B cell (primary cell): ENCODE measurements around the gene PCK2. TPM values are rescaled to one million over a fixed set of nuclear protein-coding genes. Genes with fewer than 3 reads are reported as not detected.

Experiments
- ATAC-seq: fragments of 200-7000 bp; cut with Tn5 transposase; one replicate; pipeline ENCODE4 v1.10.0; 2021; ENCODE audit warnings: low read depth, mild to moderate bottlenecking, moderate number of reproducible peaks, moderate library complexity
- CTCF ChIA-PET: fragments of 350-600 bp; sonication (Branson Sonifier 250); formaldehyde crosslinking; loops from one replicate; lab custom pipeline; 2021; ENCODE audit warnings: antibody characterized with exemption, inconsistent platforms; lab: Charles Lee
- POLR2A ChIA-PET: fragments of 350-600 bp; sonication (Branson Sonifier 250); formaldehyde crosslinking; loops from one replicate; lab custom pipeline; 2021; ENCODE audit warnings: antibody characterized with exemption; lab: Charles Lee
- DNase-seq: peaks from one replicate; pipeline ENCODE4 v3.0.0; 2013
- H2AFZ ChIP-seq: 2 replicates; pipeline ENCODE4 v1.6.1; 2012; ENCODE audit warnings: mild to moderate bottlenecking, low read depth, low read length; ENCODE audit not compliant: insufficient read depth, poor library complexity, severe bottlenecking
- H3K27ac ChIP-seq, 2 donors: 1 replicate in 1 of 2; 2 replicates in 1 of 2; pipeline ENCODE4 v1.5.1; 2012 to 2013; ENCODE audit warnings: low read length in 2 of 2, mild to moderate bottlenecking in 2 of 2, moderate library complexity in 1 of 2
- H3K27me3 ChIP-seq, 4 experiments: fragments of 200-600 bp in 1 of 4; sonication (generic) in 1 of 4; replicated peaks in 1 of 4; 1 replicate in 2 of 4; 2 replicates in 2 of 4; pipeline versions ENCODE4 v1.6.1 to v1.7.0; 2013 to 2016; ENCODE audit warnings: low read length in 3 of 4, mild to moderate bottlenecking in 2 of 4, mixed read lengths in 1 of 4, moderate library complexity in 1 of 4; ENCODE audit not compliant: insufficient read depth in 4 of 4, control insufficient read depth in 3 of 4; ENCODE audit errors: control extremely low read depth in 1 of 4
- H3K36me3 ChIP-seq, 2 experiments: replicated peaks in 1 of 2; 1 replicate in 1 of 2; 2 replicates in 1 of 2; pipeline versions ENCODE4 v1.6.1 to v1.7.1; 2013; ENCODE audit warnings: low read length in 1 of 2; ENCODE audit not compliant: insufficient read depth in 2 of 2, control insufficient read depth in 1 of 2; ENCODE audit errors: control extremely low read depth in 1 of 2, extremely low read depth in 1 of 2
- H3K4me1 ChIP-seq, 2 donors: fragments of 200-600 bp in 1 of 2; sonication (generic) in 1 of 2; 1 replicate in 1 of 2; 2 replicates in 1 of 2; pipeline versions ENCODE4 v1.5.1 to v1.6.1; 2013 to 2017; ENCODE audit warnings: low read length in 2 of 2; ENCODE audit not compliant: control insufficient read depth in 2 of 2, insufficient read depth in 2 of 2
- H3K4me2 ChIP-seq: replicated peaks from 2 replicates; pipeline ENCODE3; 2012; ENCODE audit warnings: mild to moderate bottlenecking, low read depth, low read length; ENCODE audit not compliant: poor library complexity, severe bottlenecking
- H3K4me3 ChIP-seq, 5 experiments: fragments of 200-600 bp in 1 of 5; sonication (generic) in 1 of 5; 1 replicate in 3 of 5; 2 replicates in 2 of 5; pipeline versions ENCODE4 v1.5.1 to v1.7.0; 2011 to 2016; ENCODE audit warnings: low read length in 4 of 5, mild to moderate bottlenecking in 4 of 5, low read depth in 2 of 5, control low read depth in 1 of 5, moderate library complexity in 1 of 5; ENCODE audit not compliant: insufficient read depth in 1 of 5; ENCODE audit errors: control extremely low read depth in 1 of 5, extremely low read depth in 1 of 5
- H3K79me2 ChIP-seq: fragments of 200-600 bp; sonication (generic); one replicate; pipeline ENCODE4 v1.6.0; 2016; ENCODE audit warnings: low read length; ENCODE audit not compliant: control insufficient read depth, insufficient read depth
- H3K9ac ChIP-seq: fragments of 200-600 bp; sonication (generic); 2 replicates; pipeline ENCODE4 v1.6.1; 2017; ENCODE audit warnings: mild to moderate bottlenecking, low read length, moderate library complexity
- H3K9me3 ChIP-seq, 3 donors: one replicate each; pipeline versions ENCODE4 v1.6.1 to v1.7.1; 2013; ENCODE audit warnings: low read length in 2 of 3; ENCODE audit not compliant: control insufficient read depth in 2 of 3, insufficient read depth in 1 of 3; ENCODE audit errors: control extremely low read depth in 1 of 3
- H4K20me1 ChIP-seq: 2 replicates; pipeline ENCODE4 v1.6.0; 2012; ENCODE audit warnings: mild to moderate bottlenecking, low read length; ENCODE audit not compliant: insufficient read depth, control insufficient read depth, poor library complexity, severe bottlenecking
- H3K27ac Mint-ChIP-seq: one replicate; pipeline ENCODE4 v1.8.0; 2021; ENCODE audit warnings: mixed read lengths
- H3K27me3 Mint-ChIP-seq: one replicate; pipeline ENCODE4 v1.8.0; 2021; ENCODE audit warnings: mixed read lengths
- H3K4me1 Mint-ChIP-seq: one replicate; pipeline ENCODE4 v1.8.0; 2021; ENCODE audit warnings: mixed read lengths
- H3K4me3 Mint-ChIP-seq: one replicate; pipeline ENCODE4 v1.8.0; 2021; ENCODE audit warnings: mixed read lengths
- H3K9me3 Mint-ChIP-seq: one replicate; pipeline ENCODE4 v1.8.0; 2022; ENCODE audit warnings: mixed read lengths; ENCODE audit not compliant: insufficient read depth
- CTCF ChIP-seq: fragments of 200-600 bp; IDR thresholded peaks from one replicate; pipeline ENCODE4 v1.8.0; 2022; ENCODE audit warnings: antibody characterized with exemption, mild to moderate bottlenecking
- EZH2 ChIP-seq: IDR thresholded peaks from 2 replicates; pipeline ENCODE4 v1.6.1; 2012; ENCODE audit warnings: borderline replicate concordance, low read depth, mild to moderate bottlenecking, moderate library complexity, low read length; ENCODE audit not compliant: insufficient read depth, poor library complexity, severe bottlenecking
- WGBS: methylation state at CpG from one replicate; pipeline ENCODE4 v1.1.5; 2013; ENCODE audit warnings: missing lambda C conversion rate; ENCODE audit not compliant: insufficient coverage; 5-methylcytosine and 5-hydroxymethylcytosine counted together
- intact Hi-C: fragments of 100-400 bp; cut with micrococcal nuclease; formaldehyde crosslinking; loops from one replicate; pipeline ENCODE4 v1.10.0; 2022
- polyA plus RNA-seq: library from polyadenylated mRNA; depleted of rRNA; stranded (reverse); fragments of >200 nt; gene quantifications from 2 replicates; pipeline ENCODE4 v1.2.3, GENCODE V29; 2012
- total RNA-seq, 2 donors: library from RNA; stranded (reverse); fragments of 120-200 nt in 1 of 2; gene quantifications; 1 replicate in 1 of 2; 2 replicates in 1 of 2; pipeline versions ENCODE4 v1.2.3 to v1.2.4, GENCODE V29; 2013 to 2022

The PCK2 gene
- total and polyA plus RNA-seq, 2 donors (not counting 1 experiment from before 2014, with no cell fraction given): 40.4 to 58.4 TPM

DNA sequence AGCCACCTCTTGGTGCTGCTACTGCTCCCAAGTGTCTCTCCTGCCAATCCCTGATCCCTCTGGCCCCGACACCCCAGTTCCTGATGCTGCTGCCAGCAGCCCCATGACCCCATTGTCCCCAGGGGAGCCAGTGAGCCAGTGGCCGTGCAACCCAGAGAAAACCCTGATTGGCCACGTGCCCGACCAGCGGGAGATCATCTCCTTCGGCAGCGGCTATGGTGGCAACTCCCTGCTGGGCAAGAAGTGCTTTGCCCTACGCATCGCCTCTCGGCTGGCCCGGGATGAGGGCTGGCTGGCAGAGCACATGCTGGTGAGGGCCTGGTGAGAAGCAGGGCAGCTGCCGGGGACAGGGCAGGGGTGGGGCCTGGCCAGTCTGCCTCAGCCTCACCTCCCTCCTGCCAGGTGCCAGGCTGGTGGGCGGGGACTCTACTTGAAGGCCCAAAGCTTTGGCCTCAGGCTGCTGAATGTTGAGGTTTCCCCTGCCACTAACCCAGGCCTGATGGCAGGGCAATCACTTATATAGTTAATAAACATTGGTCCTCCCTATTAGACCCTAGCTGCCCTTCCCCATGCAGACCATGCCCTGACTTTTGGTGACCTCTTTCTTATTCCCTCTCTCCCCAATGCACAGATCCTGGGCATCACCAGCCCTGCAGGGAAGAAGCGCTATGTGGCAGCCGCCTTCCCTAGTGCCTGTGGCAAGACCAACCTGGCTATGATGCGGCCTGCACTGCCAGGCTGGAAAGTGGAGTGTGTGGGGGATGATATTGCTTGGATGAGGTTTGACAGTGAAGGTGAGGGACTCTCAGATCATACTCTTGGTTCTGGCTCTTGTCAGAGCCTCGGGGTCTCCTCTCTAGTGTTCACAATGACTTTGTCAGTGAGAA lies 5.1 kb downstream of the PCK2 start:
- Mint-ChIP-seq H3K27ac (no peak overlapping the region), H3K27me3 (no peaks in the 10 kb centered on the region), H3K4me1 (peaks cover 18% of the 10 kb centered on the region), H3K4me3 (no peak overlapping the region), H3K9me3 (no peaks in the 10 kb centered on the region)
- H4K20me1 ChIP-seq: peaks cover 7% of the 10 kb centered on the region
- no peak overlapping the region for H2AFZ ChIP-seq
- no peak for ATAC-seq
- H3K4me1 ChIP-seq: peaks cover 5 to 19% of the 10 kb centered on the region in 2 donors
- no peak for TF ChIP-seq EZH2
- no peak for TF ChIP-seq CTCF
- ChIA-PET CTCF (interaction anchor here (1.4 to 12.1 kb wide), 3 partner anchors 6 to 9 kb away, joined by 5 to 292 read pairs (median 292); partner anchors contain the start of gene PCK2), POLR2A (no interaction called here)
- no peak overlapping the region for H3K9ac ChIP-seq
- DNase-seq: no peak
- H3K27me3 ChIP-seq: no peaks in the 10 kb centered on the region
- H3K4me3 ChIP-seq: no peak overlapping the region
- no peak overlapping the region for H3K4me2 ChIP-seq
- WGBS: 97% methylated on average over 16 of the region's 17 CpGs
- intact Hi-C loops: no loop called here
- no peaks in the 10 kb centered on the region for H3K9me3 ChIP-seq
- no peak overlapping the region for H3K27ac ChIP-seq
- peaks cover 2 to 63% of the 10 kb centered on the region in 2 experiments for H3K36me3 ChIP-seq
- peaks cover 44% of the 10 kb centered on the region for H3K79me2 ChIP-seq
